Uterus (tissue), 4 donors: ENCODE data around the gene PDP2. TPM values are rescaled to one million over a fixed set of nuclear protein-coding genes. Genes with fewer than 3 reads are reported as not detected.

ENCODE experiments used
- DNase-seq, 2 donors: peaks; one replicate each; pipeline ENCODE4 v3.0.0-alpha.2; 2019 to 2020
- H3K27ac ChIP-seq, 2 donors: fragments of 200-600 bp; sonication (generic); 1 replicate in 1 of 2; 2 replicates in 1 of 2; pipeline ENCODE4 v1.5.1; 2016 to 2018
- H3K27me3 ChIP-seq, 2 donors: fragments of 200-600 bp; sonication (generic); one replicate each; pipeline ENCODE4 v1.5.1; 2018 to 2019; ENCODE audit warnings: control low read depth in 1 of 2
- H3K36me3 ChIP-seq, 2 donors: fragments of 200-600 bp; sonication (generic); one replicate each; pipeline ENCODE4 v1.5.1; 2019; ENCODE audit warnings: control low read depth in 1 of 2
- H3K4me1 ChIP-seq, 2 donors: fragments of 200-600 bp; sonication (generic); one replicate each; pipeline ENCODE4 v1.5.1; 2018 to 2019; ENCODE audit warnings: control low read depth in 1 of 2
- H3K4me3 ChIP-seq, 2 donors: fragments of 200-600 bp; sonication (generic); 1 replicate in 1 of 2; 2 replicates in 1 of 2; pipeline ENCODE4 v1.5.1; 2018 to 2019; ENCODE audit warnings: mild to moderate bottlenecking in 1 of 2
- H3K9me3 ChIP-seq, 2 donors: fragments of 200-600 bp; sonication (generic); one replicate each; pipeline ENCODE4 v1.5.1; 2019; ENCODE audit warnings: control low read depth in 1 of 2
- CTCF ChIP-seq, 4 experiments: fragments of 200-600 bp in 2 of 4; fragments of 450-650 bp in 2 of 4; sonication (generic) in 2 of 4; IDR thresholded peaks; one replicate each; pipeline ENCODE4 v1.5.1; 2016 to 2019; ENCODE audit warnings: antibody characterized with exemption in 4 of 4, mild to moderate bottlenecking in 2 of 4, moderate library complexity in 1 of 4
- POLR2A ChIP-seq, 2 donors: fragments of 450-650 bp; IDR thresholded peaks; one replicate each; pipeline ENCODE4 v1.6.1; 2016; ENCODE audit warnings: antibody characterized with exemption in 2 of 2, mild to moderate bottlenecking in 1 of 2, moderate library complexity in 1 of 2
- intact Hi-C: fragments of 100-400 bp; cut with DNase I; formaldehyde crosslinking; loops from one replicate; pipeline ENCODE4 v1.15.1; 2023; ENCODE audit warnings: low total_unique reads
- total RNA-seq, 4 donors: library from RNA; depleted of rRNA in 3 of 4; stranded (reverse); fragments of >200 nt in 3 of 4; gene quantifications; one replicate each; pipeline versions ENCODE4 v1.1.0 to v1.2.4, GENCODE V29; 2014 to 2023
- donor health status: DM: yes; HTN: yes; CAD: no.

Gene PDP2
- total RNA-seq, 4 donors from 2014 or later, result 0.77 to 20.5 (median 6.3) TPM

GRCh38 chr16:66885491-66885890 is 5.2 kb downstream of the PDP2 start:
- intact Hi-C loops, result no loop called here
- no peak overlapping the region for H3K4me3 ChIP-seq
- TF ChIP-seq CTCF (IDR thresholded peaks at IDR 0.05) (no peak), POLR2A (IDR thresholded peaks at IDR 0.05) (no peak)
- no peak overlapping the region for H3K27ac ChIP-seq
- no peaks in the 10 kb centered on the region for H3K9me3 ChIP-seq
- no peaks in the 10 kb centered on the region for H3K36me3 ChIP-seq
- peaks cover 0 to 5% of the 10 kb centered on the region in 2 donors for H3K4me1 ChIP-seq
- H3K27me3 ChIP-seq, result no peaks in the 10 kb centered on the region
- peak in 1 of 2 donors; percentile 14 for DNase-seq

GRCh38 chr16:66886321-66886720 is 6.0 kb downstream of the PDP2 start:
- Histone ChIP-seq H3K27ac (no peak overlapping the region), H3K4me1 (peaks cover 0 to 4% of the 10 kb centered on the region in 2 donors), H3K36me3 (no peaks in the 10 kb centered on the region), H3K27me3 (no peaks in the 10 kb centered on the region), H3K9me3 (no peaks in the 10 kb centered on the region), H3K4me3 (no peak overlapping the region)
- intact Hi-C loops, result no loop called here
- DNase-seq, result no peak
- TF ChIP-seq CTCF (IDR thresholded peaks at IDR 0.05) (no peak), POLR2A (IDR thresholded peaks at IDR 0.05) (no peak)

- Histone ChIP-seq H3K27me3 (no peaks in the 10 kb centered on the region), H3K27ac (no peak overlapping the region), H3K4me1 (no peaks in the 10 kb centered on the region), H3K9me3 (no peaks in the 10 kb centered on the region), H3K36me3 (no peaks in the 10 kb centered on the region), H3K4me3 (no peak overlapping the region)
- TF ChIP-seq POLR2A (IDR thresholded peaks at IDR 0.05) (no peak), CTCF (IDR thresholded peaks at IDR 0.05) (no peak)
- DNase-seq, result no peak
- intact Hi-C loops, result no loop called here
Measured at GRCh38 chr16:66886914-66887313, 6.6 kb downstream of the PDP2 start.

GRCh38 chr16:66888647-66889615 is 8.6 kb downstream of the PDP2 start:
- Histone ChIP-seq H3K27me3 (no peaks in the 10 kb centered on the region), H3K27ac (peak overlapping the region in 1 of 2 donors; percentile 48), H3K9me3 (no peaks in the 10 kb centered on the region), H3K36me3 (no peaks in the 10 kb centered on the region), H3K4me3 (no peak overlapping the region), H3K4me1 (no peaks in the 10 kb centered on the region)
- no peak for DNase-seq
- intact Hi-C loops, result no loop called here
- TF ChIP-seq POLR2A (IDR thresholded peaks at IDR 0.05), result no peak
- no peak for TF ChIP-seq CTCF (IDR thresholded peaks at IDR 0.05)

- H3K27me3 ChIP-seq, result no peaks in the 10 kb centered on the region
- H3K9me3 ChIP-seq, result no peaks in the 10 kb centered on the region
- H3K27ac ChIP-seq, result peak overlapping the region in 1 of 2 donors; percentile 48
- DNase-seq, result no peak
- H3K4me3 ChIP-seq, result no peak overlapping the region
- H3K36me3 ChIP-seq, result no peaks in the 10 kb centered on the region
- TF ChIP-seq POLR2A (IDR thresholded peaks at IDR 0.05) (no peak), CTCF (IDR thresholded peaks at IDR 0.05) (no peak)
- H3K4me1 ChIP-seq, result no peaks in the 10 kb centered on the region
- intact Hi-C loops, result no loop called here
Measured at GRCh38 chr16:66889622-66890021, 9.3 kb downstream of the PDP2 start.
